NCI-H446 treated with DMSO at 0.1 percent for 48 hours (cell line): Measurements from ENCODE around the gene SENP6.
"Not testable (repeated sequence)": the region's sequence is repeated elsewhere in the genome, so short reads cannot be mapped to it uniquely, and the experiment has no call there.

Experiments used
- DNase-seq: peaks from one replicate; lab custom pipeline; 2025; lab: John Stamatoyannopoulos, UW

Gene SENP6

DNA sequence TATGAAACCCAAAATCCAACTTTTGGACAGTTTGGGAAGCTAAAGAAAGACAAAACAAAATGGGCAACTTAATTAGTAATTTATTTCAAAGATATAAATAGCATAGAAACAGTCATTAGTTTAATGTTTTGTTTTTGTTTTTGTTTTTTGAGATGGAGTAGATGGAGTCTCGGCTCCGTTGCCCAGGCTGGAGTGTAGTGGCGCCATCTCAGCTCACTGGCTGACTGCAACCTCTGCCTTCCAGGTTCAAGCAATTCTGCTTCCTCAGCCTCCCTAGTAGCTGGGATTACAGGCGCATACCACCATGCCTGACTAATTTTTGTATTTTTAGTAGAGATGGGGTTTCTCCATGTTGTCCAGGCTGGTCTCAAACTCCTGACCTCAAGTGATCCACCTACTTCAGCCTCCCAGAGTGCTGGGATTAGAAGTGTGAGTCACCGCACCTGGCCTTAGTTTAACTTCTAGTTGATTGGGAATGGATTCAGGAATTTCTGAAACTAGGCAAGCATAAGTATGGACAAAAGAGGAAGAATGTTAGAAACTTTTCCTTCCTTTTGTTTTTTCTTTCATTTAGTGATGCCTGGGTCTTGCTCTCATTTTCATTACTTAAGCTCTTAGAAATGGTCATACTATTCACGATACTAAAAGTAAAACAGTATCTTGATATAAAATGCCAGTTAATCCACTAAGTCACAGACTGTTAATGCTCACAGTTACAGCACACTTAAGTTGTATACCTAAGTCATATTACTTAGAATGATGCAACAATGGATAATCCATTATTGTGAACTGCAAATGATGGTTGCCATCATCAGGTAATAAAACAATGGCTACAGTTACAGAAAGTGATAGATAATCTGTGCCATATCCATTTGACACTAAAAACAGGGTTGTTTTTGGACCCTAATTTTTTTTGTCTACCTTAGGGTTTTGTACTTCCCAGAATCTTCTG, 8.2 kb downstream of the SENP6 start:
- no peak for DNase-seq

DNA sequence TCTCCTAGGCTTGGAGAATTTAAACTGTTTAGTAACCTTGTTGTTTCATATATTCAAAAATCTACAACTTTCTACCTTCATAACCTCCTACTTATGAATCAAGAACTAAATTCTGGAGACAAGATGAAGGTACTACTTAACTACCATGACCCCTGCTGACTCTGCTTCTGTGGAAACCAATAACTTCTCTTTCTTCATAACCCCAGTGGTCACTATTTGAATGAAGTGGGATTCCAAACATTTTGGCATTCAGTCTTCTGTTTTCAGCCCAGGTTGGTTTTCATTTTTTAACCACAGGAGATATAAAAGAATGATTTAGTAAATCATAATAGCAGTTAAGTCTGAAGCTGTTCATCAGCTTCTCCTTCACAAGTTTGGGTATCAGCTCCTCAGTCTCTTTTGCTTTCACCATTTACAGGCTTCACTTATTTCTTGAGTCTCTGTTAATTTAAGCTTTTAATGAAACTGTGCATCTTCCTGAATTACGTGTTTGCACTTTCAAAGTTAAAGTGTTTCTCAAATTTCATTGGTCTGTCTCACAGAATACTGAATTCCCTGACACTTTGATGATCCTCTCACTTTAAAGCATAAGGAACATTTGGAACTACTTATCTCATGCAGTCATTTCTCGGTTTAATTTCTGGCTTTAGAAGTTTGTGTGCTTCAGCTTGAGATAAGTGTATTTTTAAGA, 9.5 kb downstream of the SENP6 start:
- DNase-seq, result no peak

DNA sequence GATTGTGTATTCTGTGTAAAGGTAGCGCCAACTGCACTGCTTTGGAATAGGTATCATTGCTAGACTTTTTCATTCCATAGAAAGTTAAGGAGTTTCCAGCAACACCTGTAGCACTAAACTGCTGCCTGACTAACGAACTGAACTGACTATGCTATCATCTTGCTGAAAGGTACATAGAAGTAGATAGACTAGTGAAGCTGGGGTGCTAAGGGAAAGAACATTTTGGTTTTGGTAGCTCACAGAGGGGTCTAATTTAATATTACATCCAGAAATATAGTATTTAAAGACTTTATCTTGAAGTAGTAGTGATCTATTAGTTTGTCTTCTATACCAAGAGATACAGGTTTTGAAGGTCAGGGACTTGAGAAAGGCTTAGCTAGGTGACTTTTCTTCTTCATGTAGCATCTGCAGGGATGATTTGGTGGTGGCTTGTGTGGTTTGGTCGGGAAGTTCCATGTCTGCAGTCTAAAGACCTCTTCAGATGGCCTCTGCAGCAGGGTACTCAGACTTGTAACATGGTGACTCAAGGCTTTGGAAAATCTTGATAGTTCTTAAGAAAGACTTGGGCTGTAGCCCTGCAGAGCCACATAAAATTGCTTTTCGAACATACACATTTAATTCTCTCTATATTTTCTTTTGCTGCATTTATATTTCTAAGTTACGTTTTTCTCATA, 10.2 kb downstream of the SENP6 start:
- no peak for DNase-seq

GRCh38 chr6:75612434-75612833, 10.8 kb downstream of the SENP6 start:
- DNase-seq, result no peak

DNA sequence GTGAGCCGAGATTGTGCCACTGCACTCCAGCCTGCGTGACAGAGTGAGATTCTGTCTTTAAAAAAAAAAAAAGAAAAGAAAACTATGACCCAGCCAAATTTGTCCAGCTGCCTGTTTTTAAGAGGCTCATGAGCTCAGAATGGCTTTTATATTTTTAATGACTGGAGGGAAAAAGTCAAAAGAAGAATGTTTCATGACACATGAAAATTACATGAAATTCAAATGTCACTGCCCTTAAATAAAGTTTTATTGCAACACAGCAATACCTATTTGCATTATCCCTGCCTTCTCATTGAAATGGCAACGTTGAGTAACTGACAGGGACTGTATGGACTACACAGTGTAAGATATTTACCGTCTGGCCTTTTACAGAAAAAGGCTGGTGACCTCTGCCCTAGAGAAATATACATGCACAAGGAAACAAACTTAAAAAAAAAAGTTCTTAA, 11.4 kb downstream of the SENP6 start:
- no peak for DNase-seq

DNA sequence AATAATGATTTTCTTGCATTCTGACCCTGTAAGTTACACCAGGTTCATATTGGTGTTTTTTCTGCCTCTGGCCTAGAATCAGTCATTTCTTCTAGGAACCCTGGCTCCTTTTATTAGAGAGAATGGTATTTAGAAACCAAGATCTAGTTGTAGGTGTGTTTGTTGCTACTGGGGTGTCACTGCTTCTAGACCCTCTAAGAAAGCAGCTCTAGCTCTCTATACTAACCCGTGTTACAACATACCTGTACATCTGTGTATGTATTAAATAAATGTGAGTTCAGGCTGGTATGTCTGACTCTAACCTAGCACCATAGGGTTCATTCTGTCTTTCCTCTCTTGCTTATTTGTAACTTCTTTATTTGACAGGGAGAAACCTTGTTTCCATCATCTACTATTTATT, 16.8 kb downstream of the SENP6 start:
- DNase-seq, result no peak

DNA sequence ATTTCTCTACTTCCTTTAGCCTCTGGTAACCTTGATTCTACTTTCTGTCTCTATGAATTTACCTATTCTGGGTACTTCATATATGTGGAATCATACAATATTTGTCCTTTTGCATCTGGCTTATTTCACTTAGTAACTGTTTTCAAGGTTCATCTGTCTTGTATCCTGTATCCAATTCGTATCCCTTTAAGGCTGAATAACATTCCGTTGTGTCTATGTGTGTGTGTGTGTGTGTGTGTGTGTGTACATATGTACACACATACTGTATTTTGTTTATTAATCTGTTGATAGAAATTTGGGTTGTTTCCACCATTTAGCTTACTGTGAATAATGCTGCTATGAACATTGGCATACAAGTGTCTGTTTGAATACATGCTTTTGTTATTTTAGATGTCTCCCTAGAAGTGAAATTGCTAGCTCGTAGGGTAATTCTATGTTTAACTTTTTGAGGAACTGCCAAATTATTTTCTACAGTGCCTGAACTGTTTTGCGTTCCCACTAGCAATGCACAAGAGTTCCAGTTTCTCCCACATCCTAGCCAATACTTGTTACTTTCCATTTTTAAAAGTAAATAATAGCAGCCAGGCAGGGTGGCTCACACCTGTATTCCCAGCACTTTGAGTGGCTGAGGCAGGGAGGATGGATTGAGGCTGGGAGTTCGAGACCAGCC, 17.7 kb downstream of the SENP6 start:
- DNase-seq, result no peak

GRCh38 chr6:75620381-75621304, 19.0 kb downstream of the SENP6 start:
- DNase-seq, result no peak

- no peak for DNase-seq
Measured at GRCh38 chr6:75621846-75622245, 20.2 kb downstream of the SENP6 start.

DNA sequence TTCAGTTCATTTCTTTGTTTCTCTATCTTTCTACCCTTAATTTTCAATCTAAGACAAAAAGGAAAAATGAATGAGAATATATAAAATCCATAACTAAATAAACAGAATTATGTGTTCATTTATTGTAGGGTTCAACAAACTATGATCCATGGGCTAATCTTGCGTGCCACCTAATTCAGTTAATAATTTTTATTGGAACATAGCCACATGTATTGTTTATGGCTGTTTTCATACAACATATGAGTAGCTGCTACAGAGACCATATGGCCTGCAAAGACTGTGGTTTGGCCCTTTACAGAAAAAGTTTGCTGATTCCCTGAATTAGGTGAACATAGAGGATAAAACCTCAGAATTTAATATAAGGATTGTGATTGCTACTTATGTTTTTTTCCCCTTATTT, 21.8 kb downstream of the SENP6 start:
- no peak for DNase-seq

DNA sequence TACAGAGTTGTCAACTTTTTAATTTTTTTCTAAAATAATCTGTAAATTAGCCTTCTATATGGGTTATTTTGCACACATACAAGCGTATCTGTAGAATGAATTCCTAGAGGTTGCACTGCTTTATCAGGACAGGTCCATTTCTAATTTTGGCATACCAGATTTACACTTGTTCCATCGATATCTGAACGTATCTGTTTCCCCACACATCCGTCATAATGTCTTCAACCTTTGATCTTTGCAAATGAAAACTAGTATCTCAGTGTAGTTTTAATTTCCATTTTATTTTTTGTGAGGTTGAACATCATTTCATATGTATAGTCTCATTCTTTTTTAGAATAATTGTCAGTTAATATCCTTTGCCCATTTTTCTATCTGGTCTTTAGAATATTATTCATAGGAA, 22.7 kb downstream of the SENP6 start:
- DNase-seq, result no peak

GRCh38 chr6:75624988-75625387, 23.3 kb downstream of the SENP6 start:
- DNase-seq, result no peak

- DNase-seq, result no peak
Measured at GRCh38 chr6:75626561-75626960, 24.9 kb downstream of the SENP6 start.

- DNase-seq, result not testable (repeated sequence)
Measured at GRCh38 chr6:75627708-75628107, 26.0 kb downstream of the SENP6 start.

DNA sequence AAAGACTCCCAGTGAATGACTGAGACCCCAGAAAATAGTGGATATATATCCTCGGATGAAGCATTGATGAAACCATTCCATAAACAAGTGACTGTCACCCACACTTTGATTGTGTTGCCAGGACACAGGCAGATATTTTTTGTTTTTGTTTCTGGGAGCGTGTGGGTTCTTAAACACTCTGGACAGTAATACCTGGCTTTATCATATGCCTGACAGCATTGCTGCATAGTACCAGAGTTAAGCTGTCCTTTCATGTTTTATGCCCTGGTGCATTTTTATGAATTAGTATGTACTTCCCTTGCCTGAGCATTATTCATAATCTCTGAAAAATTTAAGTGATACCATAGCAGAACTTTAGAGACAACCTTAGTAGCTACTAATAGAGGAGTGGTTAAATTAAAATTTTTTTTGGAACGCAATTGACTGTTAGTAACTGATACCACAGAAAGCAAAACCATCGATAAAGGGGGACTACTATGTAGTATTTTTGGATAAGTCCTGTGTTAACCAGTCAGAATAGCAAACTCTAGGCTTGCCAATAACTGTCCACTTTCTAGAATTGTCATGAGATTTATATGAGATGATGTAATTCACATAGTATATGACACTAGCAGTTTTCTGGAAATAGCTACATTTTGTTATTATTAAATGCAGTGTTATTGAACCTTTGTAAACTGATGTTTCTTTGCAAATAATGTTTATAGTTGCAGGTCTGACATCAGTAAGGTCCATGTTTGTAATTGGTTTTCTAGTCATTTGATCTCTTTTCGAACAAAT, 30.4 kb downstream of the SENP6 start:
- no peak for DNase-seq

- no peak for DNase-seq
Measured at GRCh38 chr6:75633045-75633444, 31.4 kb downstream of the SENP6 start.

DNA sequence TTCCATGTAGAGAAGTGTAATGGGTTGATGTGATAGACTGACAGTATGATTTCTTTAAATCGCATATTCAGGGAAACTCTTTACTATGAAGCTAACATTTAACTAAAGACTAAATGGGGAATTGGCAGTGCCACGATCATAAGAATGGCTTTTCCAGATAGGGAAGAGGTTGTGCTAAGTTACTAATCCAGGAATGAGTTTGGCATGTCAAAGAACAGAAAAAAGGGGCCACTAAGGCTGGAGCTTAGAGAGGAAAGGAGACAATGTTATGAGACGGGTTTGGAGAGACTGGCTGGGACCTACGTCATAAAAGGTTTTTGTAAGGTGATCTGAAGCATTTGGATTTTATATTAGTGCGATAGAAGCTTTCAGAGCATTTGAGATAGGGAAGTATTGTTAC, 40.6 kb downstream of the SENP6 start:
- DNase-seq, result no peak

DNA sequence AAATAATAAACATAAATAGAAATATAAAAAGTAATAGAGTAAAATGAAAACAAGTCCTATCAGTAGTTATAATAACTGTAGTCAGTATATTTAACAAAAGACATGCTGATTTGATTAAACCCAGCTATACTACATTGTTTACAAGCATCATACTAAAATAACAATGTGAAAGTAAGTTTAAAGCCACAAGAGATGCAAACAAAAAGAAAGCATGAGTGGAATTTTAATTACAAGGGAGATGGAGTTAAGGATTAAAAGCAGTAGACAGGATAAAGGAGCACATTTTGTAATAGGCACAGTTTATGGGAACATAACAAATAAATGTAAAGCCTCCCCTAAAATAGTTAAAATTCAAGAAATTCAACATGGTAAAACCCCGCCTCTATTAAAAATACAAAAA, 41.5 kb downstream of the SENP6 start:
- DNase-seq, result no peak

GRCh38 chr6:75656479-75656878, 54.8 kb downstream of the SENP6 start:
- no peak for DNase-seq

GRCh38 chr6:75657327-75657726, 55.6 kb downstream of the SENP6 start:
- DNase-seq, result no peak
